Measurements from ENCODE around the gene ZNF138. TPM values are rescaled to one million over a fixed set of nuclear protein-coding genes. Genes with fewer than 3 reads are reported as not detected.

Gene ZNF138
- total RNA-seq, 1 donor from 2014 or later: 7.4 TPM

GRCh38 chr7:64867863-64868440 is 73.7 kb downstream of the ZNF138 start:
- no peak overlapping the region for H3K4me3 ChIP-seq (ENCODE audit: low read depth, low read length)
- no peak for DNase-seq (ENCODE audit: low read depth)
- TF ChIP-seq, protein P1, sequence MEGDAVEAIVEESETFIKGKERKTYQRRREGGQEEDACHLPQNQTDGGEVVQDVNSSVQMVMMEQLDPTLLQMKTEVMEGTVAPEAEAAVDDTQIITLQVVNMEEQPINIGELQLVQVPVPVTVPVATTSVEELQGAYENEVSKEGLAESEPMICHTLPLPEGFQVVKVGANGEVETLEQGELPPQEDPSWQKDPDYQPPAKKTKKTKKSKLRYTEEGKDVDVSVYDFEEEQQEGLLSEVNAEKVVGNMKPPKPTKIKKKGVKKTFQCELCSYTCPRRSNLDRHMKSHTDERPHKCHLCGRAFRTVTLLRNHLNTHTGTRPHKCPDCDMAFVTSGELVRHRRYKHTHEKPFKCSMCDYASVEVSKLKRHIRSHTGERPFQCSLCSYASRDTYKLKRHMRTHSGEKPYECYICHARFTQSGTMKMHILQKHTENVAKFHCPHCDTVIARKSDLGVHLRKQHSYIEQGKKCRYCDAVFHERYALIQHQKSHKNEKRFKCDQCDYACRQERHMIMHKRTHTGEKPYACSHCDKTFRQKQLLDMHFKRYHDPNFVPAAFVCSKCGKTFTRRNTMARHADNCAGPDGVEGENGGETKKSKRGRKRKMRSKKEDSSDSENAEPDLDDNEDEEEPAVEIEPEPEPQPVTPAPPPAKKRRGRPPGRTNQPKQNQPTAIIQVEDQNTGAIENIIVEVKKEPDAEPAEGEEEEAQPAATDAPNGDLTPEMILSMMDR (IDR thresholded peaks at IDR 0.05; ENCODE audit: insufficient read depth, low read length, poor library complexity, severe bottlenecking): no peak
- no peaks in the 10 kb centered on the region for H3K27me3 ChIP-seq (ENCODE audit: control insufficient read depth, insufficient read depth, low read length)
- H3K36me3 ChIP-seq (ENCODE audit: control insufficient read depth, insufficient read depth, low read length): no peaks in the 10 kb centered on the region

DNA sequence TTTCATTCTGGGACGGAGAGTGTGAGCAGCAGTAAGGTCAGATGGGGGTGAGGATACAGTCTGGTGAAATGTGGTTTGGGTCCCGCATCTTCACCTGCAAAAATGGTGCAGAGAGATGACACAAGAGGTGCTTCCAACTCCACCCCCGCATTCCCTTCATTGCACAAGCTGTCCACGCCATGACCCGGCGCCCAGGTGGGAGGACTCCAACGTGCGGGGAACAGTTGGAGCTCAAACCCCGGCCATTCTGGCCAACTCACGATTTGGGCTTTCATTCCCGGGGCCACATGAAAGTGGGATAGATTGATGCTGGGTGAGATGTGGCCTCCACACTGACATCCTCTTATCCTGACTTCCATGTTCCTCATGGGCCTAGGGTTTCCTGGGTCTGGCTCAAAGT is 74.3 kb downstream of the ZNF138 start:
- DNase-seq (ENCODE audit: low read depth): no peak
- no peak overlapping the region for H3K4me3 ChIP-seq (ENCODE audit: low read depth, low read length)
- H3K36me3 ChIP-seq (ENCODE audit: control insufficient read depth, insufficient read depth, low read length): no peaks in the 10 kb centered on the region
- TF ChIP-seq, protein P1 (IDR thresholded peaks at IDR 0.05; ENCODE audit: insufficient read depth, low read length, poor library complexity, severe bottlenecking): no peak
- H3K27me3 ChIP-seq (ENCODE audit: control insufficient read depth, insufficient read depth, low read length): no peaks in the 10 kb centered on the region

- TF ChIP-seq, protein P1 (IDR thresholded peaks at IDR 0.05; ENCODE audit: insufficient read depth, low read length, poor library complexity, severe bottlenecking): no peak
- no peaks in the 10 kb centered on the region for H3K36me3 ChIP-seq (ENCODE audit: control insufficient read depth, insufficient read depth, low read length)
- DNase-seq (ENCODE audit: low read depth): no peak
- H3K4me3 ChIP-seq (ENCODE audit: low read depth, low read length): no peak overlapping the region
- no peaks in the 10 kb centered on the region for H3K27me3 ChIP-seq (ENCODE audit: control insufficient read depth, insufficient read depth, low read length)
Observed at GRCh38 chr7:64869121-64869725, 75.0 kb downstream of the ZNF138 start.

- no peak for DNase-seq (ENCODE audit: low read depth)
- TF ChIP-seq, protein P1 (IDR thresholded peaks at IDR 0.05; ENCODE audit: insufficient read depth, low read length, poor library complexity, severe bottlenecking): no peak
- H3K4me3 ChIP-seq (ENCODE audit: low read depth, low read length): no peak overlapping the region
- no peaks in the 10 kb centered on the region for H3K36me3 ChIP-seq (ENCODE audit: control insufficient read depth, insufficient read depth, low read length)
- H3K27me3 ChIP-seq (ENCODE audit: control insufficient read depth, insufficient read depth, low read length): no peaks in the 10 kb centered on the region
Observed at GRCh38 chr7:64869912-64870562, 75.8 kb downstream of the ZNF138 start.

DNA sequence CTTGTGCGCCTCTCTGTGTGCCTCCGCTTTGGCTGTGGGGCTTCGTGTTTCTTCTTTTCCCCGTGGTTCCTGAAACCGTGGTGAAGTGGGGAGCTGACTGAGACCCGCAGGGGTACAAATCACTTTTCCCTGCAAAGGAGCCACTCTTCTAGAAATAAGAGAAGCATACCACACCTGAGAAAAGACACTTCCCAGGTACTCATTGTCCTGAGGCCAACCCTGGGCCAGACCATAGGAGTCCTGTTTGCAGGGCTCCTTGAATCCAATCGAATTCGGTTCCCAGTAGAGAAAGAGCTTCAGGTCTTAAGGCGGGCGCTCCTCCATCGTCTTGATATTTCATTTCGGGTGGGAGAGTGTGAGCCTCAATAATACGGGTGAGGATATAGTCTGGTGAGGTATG is 76.4 kb downstream of the ZNF138 start:
- no peak overlapping the region for H3K4me3 ChIP-seq (ENCODE audit: low read depth, low read length)
- H3K36me3 ChIP-seq (ENCODE audit: control insufficient read depth, insufficient read depth, low read length): no peaks in the 10 kb centered on the region
- DNase-seq (ENCODE audit: low read depth): no peak
- TF ChIP-seq, protein P1 (IDR thresholded peaks at IDR 0.05; ENCODE audit: insufficient read depth, low read length, poor library complexity, severe bottlenecking): no peak
- H3K27me3 ChIP-seq (ENCODE audit: control insufficient read depth, insufficient read depth, low read length): no peaks in the 10 kb centered on the region

All from kidney epithelial cell (primary cell).